AG04449 (cell line): ENCODE results near the gene OR2L8.

Experiments used
- CTCF ChIA-PET: fragments of 350-600 bp; formaldehyde crosslinking; extraction: SDS; loops from one replicate; lab custom pipeline; 2021; ENCODE audit warnings: antibody characterized with exemption; lab: Yijun Ruan, JAX
- POLR2A ChIA-PET: fragments of 400-600, 350-600 bp; formaldehyde crosslinking; extraction: SDS; loops from one replicate; lab custom pipeline; 2020; ENCODE audit warnings: antibody characterized with exemption, inconsistent platforms; lab: Yijun Ruan, JAX
- DNase-seq: peaks from one replicate; pipeline ENCODE4 v3.0.0-alpha.2; 2010; ENCODE audit warnings: low read depth, low spot score
- H3K4me3 ChIP-seq: 2 replicates; pipeline ENCODE4 v1.5.1; 2011; ENCODE audit warnings: low read depth, mild to moderate bottlenecking, control low read depth, low read length
- CTCF ChIP-seq: IDR thresholded peaks from one replicate; pipeline ENCODE4 v1.5.1; 2011; ENCODE audit warnings: mild to moderate bottlenecking, moderate library complexity, low read length, control low read depth, inconsistent platforms; ENCODE audit not compliant: insufficient read depth; ENCODE audit errors: missing control alignments

Gene OR2L8

GRCh38 chr1:247962911-247963588 lies 14.4 kb downstream of the OR2L8 start:
- no peak for DNase-seq
- TF ChIP-seq CTCF: no peak
- CTCF ChIA-PET: no interaction called here
- no peak overlapping the region for H3K4me3 ChIP-seq
- POLR2A ChIA-PET: no interaction called here

- ChIA-PET CTCF (no interaction called here), POLR2A (no interaction called here)
- DNase-seq: no peak
- no peak for TF ChIP-seq CTCF
- no peak within 1 kb of the TSS for H3K4me3 ChIP-seq
Observed at GRCh38 chr1:247964933-247965332, 16.3 kb downstream of the OR2L8 start, which contains the start of gene OR2AK2. Gene OR2AK2 (plus strand): TSS chr1:247965233. CDS start chr1:247965377, 144 bp downstream.

- CTCF ChIA-PET: no interaction called here
- no peak overlapping the region for H3K4me3 ChIP-seq
- POLR2A ChIA-PET: no interaction called here
Observed at GRCh38 chr1:247966532-247967204, 18.0 kb downstream of the OR2L8 start.

GRCh38 chr1:247992986-247993385 lies 44.3 kb downstream of the OR2L8 start:
- POLR2A ChIA-PET: no interaction called here
- no peak for DNase-seq
- no peak overlapping the region for H3K4me3 ChIP-seq
- TF ChIP-seq CTCF: no peak
- CTCF ChIA-PET: no interaction called here

More at GRCh38 chr1:247966532-247967204, 18.0 kb downstream of the OR2L8 start:
- no peak for DNase-seq
- no peak for TF ChIP-seq CTCF

GRCh38 chr1:247998811-247999210 lies 50.2 kb downstream of the OR2L8 start:
- TF ChIP-seq CTCF: no peak
- no peak for DNase-seq
- ChIA-PET POLR2A (no interaction called here), CTCF (no interaction called here)
- no peak overlapping the region for H3K4me3 ChIP-seq
